ENCODE results near the gene MMP15.
A peak's percentile ranks its signal among the peaks of the same experiment; 100 is the strongest.
"Not testable (repeated sequence)": the region's sequence is repeated elsewhere in the genome, so short reads cannot be mapped to it uniquely, and the experiment has no call there.

The MMP15 gene

DNA sequence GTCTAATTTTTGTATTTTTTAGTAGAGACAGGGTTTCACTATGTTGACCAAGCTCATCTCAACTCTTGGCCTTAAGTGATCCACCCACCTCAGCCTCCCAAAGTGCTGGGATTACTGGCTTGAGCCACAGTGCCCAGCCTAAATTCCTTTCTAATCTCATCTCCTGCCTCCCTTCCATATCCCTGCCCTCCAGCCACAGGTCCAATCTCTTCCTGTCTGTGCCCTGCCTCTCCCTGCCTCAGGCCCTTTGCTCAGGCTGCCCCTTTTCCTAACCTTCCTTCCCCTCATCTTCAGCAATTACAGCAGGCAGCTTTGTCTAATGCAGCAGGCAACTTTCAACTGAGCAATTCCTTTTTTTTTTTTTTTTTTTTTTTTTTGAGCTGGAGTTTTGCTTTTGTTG lies 56.8 kb downstream of the MMP15 start:
- FAIRE-seq (no peak), DNase-seq (ENCODE audit: insufficient read length, low spot score) (no peak)

DNA sequence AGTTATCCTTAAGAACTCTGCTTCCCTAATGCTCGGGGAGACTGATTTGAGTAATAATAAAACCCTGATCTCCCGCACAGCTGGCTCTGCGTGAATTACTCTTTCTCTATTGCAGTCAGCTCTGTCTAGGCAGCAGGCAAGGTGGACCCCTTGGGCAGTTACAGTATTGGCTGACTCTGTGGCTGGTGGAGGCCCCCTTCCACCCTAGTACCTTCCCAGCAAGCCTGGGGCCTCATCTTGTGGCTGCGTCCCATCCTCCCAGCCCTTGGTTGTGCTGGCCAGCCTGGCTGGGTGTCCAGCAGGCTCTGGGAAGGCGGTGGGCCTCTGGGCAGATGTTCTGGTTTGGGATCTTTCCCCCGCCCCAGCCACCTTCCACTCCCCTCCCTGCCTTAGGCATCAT lies 59.1 kb downstream of the MMP15 start:
- no peak for DNase-seq (ENCODE audit: insufficient read length, low spot score)
- FAIRE-seq, result no peak

DNA sequence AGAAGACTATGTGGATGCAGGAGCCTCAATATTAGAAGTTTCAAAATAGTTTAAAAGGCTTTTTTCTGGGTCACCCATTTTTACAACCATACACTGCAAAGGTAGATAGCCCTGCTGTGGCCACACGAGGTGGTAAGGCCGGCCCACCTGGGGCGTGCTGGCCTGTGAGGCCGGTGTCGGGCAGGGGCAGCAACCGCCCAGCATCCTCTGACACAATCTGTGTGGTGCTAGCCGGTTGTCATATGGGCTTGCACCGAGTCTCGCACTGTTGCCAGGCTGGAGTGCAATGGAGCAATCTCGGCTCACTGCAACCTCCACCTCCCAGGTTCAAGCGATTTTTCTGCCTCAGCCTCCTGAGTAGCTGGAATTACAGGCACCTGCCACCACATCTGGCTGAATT lies 59.6 kb downstream of the MMP15 start:
- DNase-seq (ENCODE audit: insufficient read length, low spot score) (no peak), FAIRE-seq (no peak)

DNA sequence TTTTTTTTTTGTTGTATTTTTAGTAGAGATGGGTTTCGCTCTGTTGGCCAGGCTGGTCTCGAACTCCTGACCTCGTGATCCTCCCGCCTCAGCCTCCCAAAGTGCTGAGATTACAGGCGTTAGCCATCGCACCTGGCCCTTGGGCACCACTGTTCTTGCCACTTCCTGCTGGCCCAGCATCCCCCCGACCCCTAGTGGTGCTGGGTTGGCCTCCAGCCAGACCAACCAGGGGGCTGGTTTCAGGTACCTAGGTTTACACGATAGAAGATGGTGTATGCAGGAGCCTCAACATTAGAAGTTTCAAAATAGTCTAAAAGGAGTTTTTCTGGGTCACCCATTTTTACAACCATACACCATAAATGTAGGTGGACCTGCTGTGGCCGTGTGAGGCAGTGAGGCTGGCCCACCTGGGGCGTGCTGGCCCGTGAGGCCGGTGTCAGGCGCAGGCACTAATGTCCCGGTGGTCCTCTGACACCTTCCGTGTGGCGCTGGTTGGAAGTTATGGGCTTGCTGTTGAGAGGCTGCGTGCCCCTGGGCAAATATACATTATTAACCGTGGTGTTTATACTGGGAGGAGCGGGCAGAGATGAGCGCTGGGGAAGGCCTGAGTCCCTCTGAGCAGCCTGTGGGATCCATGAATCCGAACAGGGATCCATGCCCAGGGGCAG lies 60.2 kb downstream of the MMP15 start:
- FAIRE-seq (no peak), DNase-seq (ENCODE audit: insufficient read length, low spot score) (no peak)

DNA sequence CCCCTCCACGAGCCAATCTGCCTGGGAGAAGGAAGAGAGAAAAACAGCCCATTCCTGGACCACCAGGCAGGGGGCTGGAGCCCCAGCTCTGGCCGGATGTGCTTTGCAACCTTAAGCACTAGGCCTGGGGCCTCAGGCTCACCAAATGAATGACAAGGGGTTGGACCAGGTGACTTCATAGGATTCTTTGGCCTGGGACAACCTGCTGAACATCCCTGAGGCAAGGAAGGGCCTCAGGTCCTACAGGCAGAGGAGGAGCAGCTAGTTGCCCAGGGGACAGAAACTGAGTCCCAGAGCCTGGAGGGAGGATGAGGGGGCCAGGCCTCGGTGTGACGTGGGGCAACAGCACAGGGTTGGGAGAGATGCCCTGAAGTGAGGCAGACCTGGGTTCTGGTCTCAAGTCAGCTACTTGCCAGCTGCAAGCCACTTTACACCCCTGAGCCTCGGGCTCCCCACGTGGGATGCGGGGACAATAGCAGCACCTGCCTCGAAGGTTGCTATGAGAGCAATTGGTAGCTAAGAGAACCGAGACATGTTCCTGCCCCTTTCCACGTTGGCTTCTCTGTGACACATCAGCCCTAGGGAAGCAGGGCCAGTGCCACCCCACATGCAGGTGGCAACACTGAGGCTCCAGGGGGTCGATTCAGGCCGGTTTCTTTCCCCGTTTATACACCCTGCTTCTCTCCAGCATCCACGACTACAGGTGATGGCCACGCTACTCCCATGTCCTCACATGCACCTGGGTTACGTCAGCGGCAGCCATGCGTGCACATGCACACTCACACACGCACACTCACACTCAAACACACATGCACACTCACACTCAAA lies 61.0 kb downstream of the MMP15 start:
- no peak for FAIRE-seq
- DNase-seq (ENCODE audit: insufficient read length, low spot score), result no peak

DNA sequence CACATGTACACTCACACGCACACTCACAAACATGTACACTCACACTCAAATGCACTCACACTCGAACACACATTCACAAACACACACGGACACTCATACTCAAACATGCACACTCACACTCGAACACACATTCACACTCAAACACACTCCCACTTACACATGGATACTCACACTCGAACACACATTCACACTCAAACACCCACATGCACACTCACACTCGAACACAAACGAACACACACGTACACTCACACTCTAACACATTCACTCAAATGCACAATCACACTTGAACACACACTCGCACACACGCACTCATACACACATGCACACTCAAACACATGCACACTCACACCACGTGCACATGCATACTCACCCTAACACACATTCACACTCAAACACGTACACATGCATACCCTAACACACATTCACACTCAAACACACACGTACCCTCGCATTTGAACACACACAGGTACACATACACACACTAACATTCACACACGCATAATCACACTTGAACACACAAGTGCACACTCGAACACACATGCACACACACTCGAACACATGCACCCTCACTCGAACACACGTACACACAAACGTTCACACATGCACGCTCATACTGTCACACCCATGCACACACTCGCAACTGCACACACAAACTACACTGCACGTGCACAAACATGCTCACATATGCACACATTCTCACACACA lies 61.8 kb downstream of the MMP15 start:
- DNase-seq (ENCODE audit: insufficient read length, low spot score), result no peak

DNA sequence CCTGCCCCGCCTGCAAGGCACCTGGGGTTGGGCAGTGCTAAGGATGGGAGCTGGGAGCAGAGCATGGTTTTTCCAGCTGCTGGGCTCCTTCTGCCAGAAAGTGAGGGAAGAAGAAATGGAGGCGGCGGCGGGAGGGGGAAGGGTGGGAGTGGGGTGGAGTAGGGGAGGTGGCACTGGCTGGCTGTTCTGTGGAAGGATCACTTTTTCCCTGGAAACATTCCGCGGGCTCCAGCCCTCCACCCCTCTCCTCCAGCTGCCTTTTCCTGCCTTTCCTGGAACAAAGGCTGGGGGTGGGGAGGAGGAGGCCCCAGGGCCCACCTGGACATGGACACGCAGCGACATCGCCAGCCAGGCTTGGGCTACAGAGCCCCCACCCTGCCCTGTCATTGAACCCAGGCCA lies 62.5 kb downstream of the MMP15 start:
- no peak for DNase-seq (ENCODE audit: insufficient read length, low spot score)
- FAIRE-seq, result no peak

More for the DNA sequence above, 61.8 kb downstream of the MMP15 start:
- FAIRE-seq, result peak; percentile 99

DNA sequence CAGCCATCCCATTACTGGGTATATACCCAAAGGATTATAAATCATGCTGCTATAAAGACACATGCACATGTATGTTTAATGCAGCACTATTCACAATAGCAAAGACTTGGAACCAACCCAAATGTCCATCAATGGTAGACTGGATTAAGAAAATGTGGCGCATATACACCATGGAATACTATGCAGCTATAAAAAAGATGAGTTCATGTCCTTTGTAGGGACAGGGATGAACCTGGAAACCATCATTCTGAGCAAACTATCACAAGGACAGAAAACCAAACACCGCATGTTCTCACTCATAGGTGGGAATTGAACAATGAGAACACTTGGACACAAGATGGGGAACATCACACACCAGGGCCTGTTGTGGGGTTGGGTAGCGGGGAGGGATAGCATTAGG lies 64.8 kb downstream of the MMP15 start:
- not testable (repeated sequence) for DNase-seq (ENCODE audit: insufficient read length, low spot score); FAIRE-seq

DNA sequence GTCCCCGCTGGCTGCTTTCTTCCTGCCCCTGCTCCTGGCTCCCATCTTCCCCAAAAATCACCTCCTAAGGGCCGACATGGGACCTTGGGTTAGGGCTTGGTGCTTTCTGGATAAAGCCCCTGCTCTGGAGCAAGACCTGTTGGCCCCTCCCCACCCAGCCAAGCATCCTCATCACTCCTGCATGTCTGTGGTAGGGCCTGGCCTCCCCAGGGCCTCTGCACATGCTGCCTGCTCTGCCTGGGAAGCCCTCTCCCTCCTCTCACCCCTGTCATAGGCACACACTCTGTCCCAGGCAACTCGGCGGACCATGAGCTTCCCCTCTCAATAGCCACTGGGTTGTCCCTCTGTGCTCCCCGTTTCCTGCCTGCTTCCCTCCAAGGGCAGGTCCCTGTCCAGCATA lies 68.5 kb downstream of the MMP15 start:
- FAIRE-seq (peak; percentile 31), DNase-seq (ENCODE audit: insufficient read length, low spot score) (no peak)

DNA sequence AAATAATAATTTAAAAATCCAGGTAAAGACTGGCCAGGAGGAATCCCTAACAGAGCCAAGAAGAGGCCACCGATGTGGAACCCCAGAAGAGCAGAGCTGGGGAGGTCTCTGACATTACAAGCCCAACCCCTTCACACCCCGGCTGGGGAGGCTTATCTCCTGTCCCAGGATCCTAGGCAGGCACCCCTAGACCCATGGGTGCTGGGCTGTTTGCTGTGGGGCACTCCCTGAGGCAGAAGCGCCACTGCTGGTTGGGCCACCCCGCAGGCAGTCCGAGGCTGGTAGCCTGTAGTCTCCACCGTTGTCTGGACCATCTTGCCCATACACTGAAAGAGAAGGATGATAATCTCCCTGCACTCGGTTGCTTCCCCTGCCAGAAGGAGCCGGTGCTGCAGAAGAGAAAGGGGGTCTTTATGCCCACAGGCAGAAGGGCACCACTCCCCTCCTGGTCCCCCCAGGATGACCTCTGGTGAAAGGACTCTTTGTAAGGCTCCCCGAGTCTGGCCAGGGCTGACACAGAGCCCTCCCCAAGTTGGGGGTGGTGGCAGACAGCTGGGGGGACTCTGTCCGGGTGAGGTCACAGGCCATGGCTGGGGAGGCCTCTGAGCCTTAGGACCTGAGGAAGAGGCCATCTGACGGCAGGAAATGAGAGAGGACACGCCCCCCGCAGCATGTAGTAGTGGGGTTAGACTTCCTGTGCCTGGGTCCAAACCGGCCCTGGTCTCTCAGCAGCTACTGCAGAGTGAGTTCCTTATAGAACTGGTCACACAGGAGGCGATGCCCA lies 69.4 kb downstream of the MMP15 start:
- DNase-seq (ENCODE audit: insufficient read length, low spot score) (no peak), FAIRE-seq (no peak)

DNA sequence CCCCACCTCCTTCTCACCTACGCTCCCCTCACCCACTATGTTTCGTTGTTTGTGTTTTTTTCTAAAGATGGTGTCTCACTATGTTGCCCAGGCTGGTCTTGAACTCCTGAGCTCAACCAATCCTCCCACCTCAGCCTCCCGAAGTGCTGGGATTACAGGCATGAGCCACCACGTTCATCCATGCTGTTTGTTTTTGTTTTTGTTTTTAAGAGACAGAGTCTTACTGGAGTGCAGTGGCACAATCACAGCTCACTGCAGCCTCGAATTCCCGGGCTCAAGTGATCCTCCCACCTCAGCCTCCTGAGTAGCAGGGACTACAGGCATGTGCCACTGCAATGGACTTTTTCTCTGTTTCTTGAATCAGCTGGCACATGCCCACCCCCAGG lies 70.0 kb downstream of the MMP15 start:
- not testable (repeated sequence) for FAIRE-seq; DNase-seq (ENCODE audit: insufficient read length, low spot score)

DNA sequence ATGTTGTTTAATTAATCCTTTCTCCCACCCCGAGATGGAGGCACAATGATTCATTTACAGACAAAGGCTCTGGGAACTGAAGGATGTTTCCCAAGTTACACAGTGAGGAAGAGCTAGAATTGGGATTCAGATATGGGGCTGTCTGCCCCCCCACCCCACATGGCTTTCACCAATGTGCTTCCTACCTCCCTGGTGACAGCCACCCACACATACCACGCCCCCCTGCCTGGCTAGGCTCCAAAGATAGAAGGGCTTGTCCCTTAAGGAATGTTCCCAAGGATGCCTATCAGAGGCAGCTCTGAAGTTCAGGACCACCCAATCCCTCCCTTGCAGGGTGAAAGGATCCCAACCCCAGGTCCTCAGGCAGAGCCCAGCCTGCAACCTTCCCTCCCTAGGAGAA lies 70.7 kb downstream of the MMP15 start:
- peak; percentile 59 for FAIRE-seq
- DNase-seq (ENCODE audit: insufficient read length, low spot score), result no peak

Data from HTR-8/SVneo (cell line).